ENCODE data around the gene PIWIL4. TPM values are rescaled to one million over a fixed set of nuclear protein-coding genes. Genes with fewer than 3 reads are reported as not detected.

The PIWIL4 gene
- total RNA-seq, 1 experiment from 2014 or later, result 0.15 TPM

GRCh38 chr11:94635072-94635471 is 67.9 kb downstream of the PIWIL4 start:
- no peak overlapping the region for H3K27ac ChIP-seq (ENCODE audit: low read length)
- no peaks in the 10 kb centered on the region for H4K20me1 ChIP-seq (ENCODE audit: low read length)
- H3K4me2 ChIP-seq (ENCODE audit: low read length), result no peak overlapping the region
- TF ChIP-seq CTCF (conservative IDR thresholded peaks at IDR 0.05; ENCODE audit: low read depth, low read length) (no peak), EZH2phosphoT487 (IDR thresholded peaks at IDR 0.05; ENCODE audit: borderline replicate concordance, low read length) (no peak), EZH2 (IDR thresholded peaks at IDR 0.05; ENCODE audit: low read length, unreplicated experiment) (no peak)
- no peak for DNase-seq
- H3K4me1 ChIP-seq (ENCODE audit: insufficient read depth, low read length), result no peaks in the 10 kb centered on the region
- H3K9ac ChIP-seq (ENCODE audit: low read length), result no peak overlapping the region
- no peaks in the 10 kb centered on the region for H3K9me2 ChIP-seq (replicated peaks; ENCODE audit: low read length)
- H3F3A ChIP-seq (ENCODE audit: low read length, unreplicated experiment), result no peaks in the 10 kb centered on the region
- H3K9me3 ChIP-seq (ENCODE audit: low read length), result no peaks in the 10 kb centered on the region
- no peaks in the 10 kb centered on the region for H3K36me3 ChIP-seq (ENCODE audit: low read depth, low read length)
- no peak overlapping the region for H3K4me3 ChIP-seq (ENCODE audit: low read length)
- no peak overlapping the region for H2AFZ ChIP-seq (ENCODE audit: low read length)
- ChIA-PET CTCF (no interaction called here), POLR2A (ENCODE audit: unreplicated experiment) (no interaction called here)
- BruUV-seq (replicated peaks), result no TSS peak
- no peaks in the 10 kb centered on the region for H3K27me3 ChIP-seq (ENCODE audit: low read length)
- intact Hi-C loops (cut with micrococcal nuclease), result no loop called here
- no peak for ATAC-seq
- H3K79me2 ChIP-seq (ENCODE audit: low read length), result no peaks in the 10 kb centered on the region

GRCh38 chr11:94636388-94636949 is 69.3 kb downstream of the PIWIL4 start:
- Histone ChIP-seq H3K4me2 (ENCODE audit: low read length) (no peak overlapping the region), H3K4me1 (ENCODE audit: insufficient read depth, low read length) (no peaks in the 10 kb centered on the region), H3K9me2 (replicated peaks; ENCODE audit: low read length) (no peaks in the 10 kb centered on the region), H3K27ac (ENCODE audit: low read length) (no peak overlapping the region), H3K27me3 (ENCODE audit: low read length) (no peaks in the 10 kb centered on the region), H3K9me3 (ENCODE audit: low read length) (no peaks in the 10 kb centered on the region), H3K9ac (ENCODE audit: low read length) (no peak overlapping the region), H3F3A (ENCODE audit: low read length, unreplicated experiment) (no peaks in the 10 kb centered on the region), H3K79me2 (ENCODE audit: low read length) (no peaks in the 10 kb centered on the region), H2AFZ (ENCODE audit: low read length) (no peak overlapping the region), H3K4me3 (ENCODE audit: low read length) (no peak overlapping the region), H4K20me1 (ENCODE audit: low read length) (no peaks in the 10 kb centered on the region), H3K36me3 (ENCODE audit: low read depth, low read length) (no peaks in the 10 kb centered on the region)
- no TSS peak for BruUV-seq (replicated peaks)
- no peak for TF ChIP-seq CTCF (conservative IDR thresholded peaks at IDR 0.05; ENCODE audit: low read depth, low read length)
- TF ChIP-seq EZH2phosphoT487 (IDR thresholded peaks at IDR 0.05; ENCODE audit: borderline replicate concordance, low read length), result no peak
- no peak for TF ChIP-seq EZH2 (IDR thresholded peaks at IDR 0.05; ENCODE audit: low read length, unreplicated experiment)
- POLR2A ChIA-PET (ENCODE audit: unreplicated experiment), result no interaction called here
- intact Hi-C loops (cut with micrococcal nuclease), result no loop called here
- CTCF ChIA-PET, result no interaction called here
- no peak for ATAC-seq
- no peak for DNase-seq

GRCh38 chr11:94638301-94638901 is 71.2 kb downstream of the PIWIL4 start:
- no peaks in the 10 kb centered on the region for H3K36me3 ChIP-seq (ENCODE audit: low read depth, low read length)
- H3K9ac ChIP-seq (ENCODE audit: low read length), result no peak overlapping the region
- POLR2A ChIA-PET (ENCODE audit: unreplicated experiment), result no interaction called here
- TF ChIP-seq CTCF (conservative IDR thresholded peaks at IDR 0.05; ENCODE audit: low read depth, low read length) (no peak), EZH2 (IDR thresholded peaks at IDR 0.05; ENCODE audit: low read length, unreplicated experiment) (no peak), EZH2phosphoT487 (IDR thresholded peaks at IDR 0.05; ENCODE audit: borderline replicate concordance, low read length) (no peak)
- no peak overlapping the region for H2AFZ ChIP-seq (ENCODE audit: low read length)
- H3K79me2 ChIP-seq (ENCODE audit: low read length), result no peaks in the 10 kb centered on the region
- no peaks in the 10 kb centered on the region for H3F3A ChIP-seq (ENCODE audit: low read length, unreplicated experiment)
- H3K4me3 ChIP-seq (ENCODE audit: low read length), result no peak overlapping the region
- H3K27ac ChIP-seq (ENCODE audit: low read length), result no peak overlapping the region
- DNase-seq (no peak), ATAC-seq (no peak)
- no peaks in the 10 kb centered on the region for H4K20me1 ChIP-seq (ENCODE audit: low read length)
- H3K9me2 ChIP-seq (replicated peaks; ENCODE audit: low read length), result no peaks in the 10 kb centered on the region
- CTCF ChIA-PET, result no interaction called here
- H3K4me2 ChIP-seq (ENCODE audit: low read length), result no peak overlapping the region
- intact Hi-C loops (cut with micrococcal nuclease), result no loop called here
- no TSS peak for BruUV-seq (replicated peaks)
- H3K27me3 ChIP-seq (ENCODE audit: low read length), result no peaks in the 10 kb centered on the region
- H3K9me3 ChIP-seq (ENCODE audit: low read length), result no peaks in the 10 kb centered on the region
- H3K4me1 ChIP-seq (ENCODE audit: insufficient read depth, low read length), result no peaks in the 10 kb centered on the region
